ENCODE results near the gene PLEKHA4.
A peak's percentile ranks its signal among the peaks of the same experiment; 100 is the strongest.

The PLEKHA4 gene

GRCh38 chr19:48822514-48822913, 45.9 kb downstream of the PLEKHA4 start:
- DNase-seq, result no peak

GRCh38 chr19:48821633-48822032, 46.8 kb downstream of the PLEKHA4 start:
- DNase-seq, result no peak

GRCh38 chr19:48819366-48819816, 49.0 kb downstream of the PLEKHA4 start:
- DNase-seq, result peak; percentile 84

GRCh38 chr19:48818234-48818820, 50.1 kb downstream of the PLEKHA4 start:
- DNase-seq, result peak; percentile 98

- DNase-seq, result peak; percentile 40
Measured at GRCh38 chr19:48817585-48818124, 50.8 kb downstream of the PLEKHA4 start.

GRCh38 chr19:48815870-48816501, 52.4 kb downstream of the PLEKHA4 start:
- peak; percentile 84 for DNase-seq

- DNase-seq, result no peak
Measured at GRCh38 chr19:48814895-48815294, 53.5 kb downstream of the PLEKHA4 start.

GRCh38 chr19:48813123-48813913, 55.1 kb downstream of the PLEKHA4 start:
- DNase-seq, result no peak

DNA sequence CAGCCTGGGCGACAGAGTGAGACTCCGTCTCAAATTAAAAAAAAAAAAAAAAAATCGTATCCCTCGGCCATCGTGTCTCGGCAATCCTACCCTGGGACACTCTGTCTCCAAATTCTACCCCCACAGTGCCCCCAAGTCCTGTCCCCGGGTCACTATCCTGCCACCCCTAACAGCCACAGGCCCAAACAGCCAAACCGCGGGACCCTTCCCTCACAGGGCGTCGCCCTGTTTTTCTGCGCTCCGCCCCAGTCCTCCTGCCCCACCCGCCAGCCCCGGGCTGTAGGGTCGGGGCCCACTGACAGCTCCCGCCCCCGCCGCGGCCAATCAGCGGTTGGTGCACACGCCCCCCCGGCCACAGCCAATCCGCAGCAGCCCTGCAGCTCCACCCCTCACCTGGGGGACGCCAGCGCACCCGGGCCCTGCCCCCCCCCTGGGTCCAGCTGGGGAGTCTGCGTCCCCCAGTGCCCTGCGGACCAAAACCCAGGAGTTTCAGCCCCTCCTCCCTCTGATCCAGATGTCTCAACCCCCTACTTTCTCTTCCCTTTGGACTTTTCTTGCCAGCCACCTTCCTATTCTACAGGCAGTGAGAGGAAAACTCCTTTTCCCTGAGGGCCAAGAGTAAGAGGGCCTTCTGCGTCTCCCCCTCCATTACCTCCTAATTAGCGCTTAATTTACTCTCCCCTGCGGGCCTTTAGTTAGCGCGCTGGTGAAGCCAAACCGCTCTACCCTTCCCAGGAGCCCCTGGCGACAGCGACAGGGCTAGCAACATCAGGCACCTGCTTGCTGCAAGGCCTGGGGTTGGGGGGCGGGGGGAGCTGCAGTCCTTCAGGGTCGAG, 56.1 kb downstream of the PLEKHA4 start:
- peak; percentile 90 for DNase-seq

GRCh38 chr19:48810151-48810550, 58.3 kb downstream of the PLEKHA4 start:
- DNase-seq, result no peak

GRCh38 chr19:48807590-48808308, 60.7 kb downstream of the PLEKHA4 start:
- DNase-seq, result no peak

- no peak for DNase-seq
Measured at GRCh38 chr19:48806818-48807589, 61.4 kb downstream of the PLEKHA4 start.

DNA sequence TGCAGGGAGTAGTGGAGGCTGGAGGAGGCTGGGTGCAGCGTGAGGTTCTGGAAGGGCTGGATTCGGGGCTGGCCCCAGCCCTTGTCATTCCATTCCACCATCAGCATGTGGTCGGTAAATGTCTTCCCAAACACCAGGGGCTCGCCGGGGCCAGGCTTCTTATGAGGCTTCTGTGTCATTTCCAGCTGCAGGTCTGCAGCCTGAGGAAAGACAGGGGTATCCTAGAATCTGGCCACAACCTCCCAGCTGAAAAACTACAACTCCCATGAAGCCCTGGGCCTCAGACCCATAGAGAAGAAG, 61.9 kb downstream of the PLEKHA4 start:
- DNase-seq, result peak; percentile 14

DNA sequence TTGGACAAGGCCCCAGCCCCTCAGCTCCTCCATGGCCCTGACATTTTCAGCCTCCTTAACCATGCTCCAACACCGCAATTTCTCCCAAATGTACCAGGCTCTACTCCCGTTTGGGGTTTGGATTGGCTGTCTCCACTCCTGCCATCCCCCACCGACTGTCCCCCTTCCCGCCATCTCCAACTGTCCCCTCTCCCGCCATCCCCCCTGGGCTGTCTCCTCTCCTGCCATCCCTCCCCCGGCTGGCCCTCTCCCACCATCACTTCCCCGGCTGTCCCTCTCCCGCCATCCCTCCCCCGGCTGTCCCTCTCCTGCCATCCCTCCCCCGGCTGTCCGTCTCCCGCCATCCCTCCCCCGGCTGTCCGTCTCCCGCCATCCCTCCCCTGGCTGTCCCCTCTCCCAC, 63.0 kb downstream of the PLEKHA4 start:
- no peak for DNase-seq

- DNase-seq, result no peak
Measured at GRCh38 chr19:48804496-48804895, 63.9 kb downstream of the PLEKHA4 start.

DNA sequence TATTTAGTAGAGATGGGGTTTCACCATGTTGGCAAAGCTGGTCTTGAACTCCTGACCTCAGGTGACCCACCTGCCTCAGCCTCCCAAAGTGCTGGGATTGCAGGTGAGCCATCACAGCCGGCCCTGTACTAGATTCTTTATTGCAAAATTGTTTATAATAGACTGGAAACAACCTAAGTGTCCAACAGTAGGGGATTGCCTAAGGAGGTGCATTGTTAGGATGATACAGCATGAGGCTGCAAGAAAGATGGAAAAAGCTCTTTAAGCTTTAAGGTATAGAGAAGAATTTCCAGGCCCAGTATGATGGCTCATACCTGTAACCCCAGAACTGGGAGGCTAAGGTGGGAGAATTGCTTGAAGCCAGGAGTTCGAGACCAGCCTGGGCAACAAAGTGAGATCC, 65.8 kb downstream of the PLEKHA4 start:
- DNase-seq, result no peak

GRCh38 chr19:48799358-48800300, 68.8 kb downstream of the PLEKHA4 start:
- DNase-seq, result no peak

- no peak for DNase-seq
Measured at GRCh38 chr19:48798937-48799336, 69.5 kb downstream of the PLEKHA4 start.

GRCh38 chr19:48797103-48797502, 71.3 kb downstream of the PLEKHA4 start:
- DNase-seq, result no peak
